ENCODE measurements around the gene PPP3CB.

DNA sequence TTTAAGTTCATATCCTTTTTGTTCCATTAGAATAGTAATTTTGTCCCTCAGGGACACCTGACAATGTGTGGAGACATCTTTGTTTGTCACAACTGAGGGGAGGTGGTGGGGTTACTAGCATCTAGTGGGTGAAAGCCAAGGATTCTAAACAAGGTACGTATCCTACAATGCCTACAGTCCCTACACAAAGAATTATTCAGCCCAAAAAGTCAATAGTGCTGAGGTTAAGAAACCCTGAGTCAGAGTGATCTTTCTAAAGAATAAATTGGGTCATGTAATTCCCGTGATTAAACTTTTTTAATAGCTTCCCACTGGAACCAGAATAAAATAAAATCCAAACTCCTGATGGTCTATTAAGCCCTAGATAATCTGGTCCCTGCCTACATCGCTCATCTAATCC lies 79.3 kb downstream of the PPP3CB start:
- TF ChIP-seq, protein P1, sequence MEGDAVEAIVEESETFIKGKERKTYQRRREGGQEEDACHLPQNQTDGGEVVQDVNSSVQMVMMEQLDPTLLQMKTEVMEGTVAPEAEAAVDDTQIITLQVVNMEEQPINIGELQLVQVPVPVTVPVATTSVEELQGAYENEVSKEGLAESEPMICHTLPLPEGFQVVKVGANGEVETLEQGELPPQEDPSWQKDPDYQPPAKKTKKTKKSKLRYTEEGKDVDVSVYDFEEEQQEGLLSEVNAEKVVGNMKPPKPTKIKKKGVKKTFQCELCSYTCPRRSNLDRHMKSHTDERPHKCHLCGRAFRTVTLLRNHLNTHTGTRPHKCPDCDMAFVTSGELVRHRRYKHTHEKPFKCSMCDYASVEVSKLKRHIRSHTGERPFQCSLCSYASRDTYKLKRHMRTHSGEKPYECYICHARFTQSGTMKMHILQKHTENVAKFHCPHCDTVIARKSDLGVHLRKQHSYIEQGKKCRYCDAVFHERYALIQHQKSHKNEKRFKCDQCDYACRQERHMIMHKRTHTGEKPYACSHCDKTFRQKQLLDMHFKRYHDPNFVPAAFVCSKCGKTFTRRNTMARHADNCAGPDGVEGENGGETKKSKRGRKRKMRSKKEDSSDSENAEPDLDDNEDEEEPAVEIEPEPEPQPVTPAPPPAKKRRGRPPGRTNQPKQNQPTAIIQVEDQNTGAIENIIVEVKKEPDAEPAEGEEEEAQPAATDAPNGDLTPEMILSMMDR (IDR thresholded peaks at IDR 0.05; ENCODE audit: insufficient read depth, low read length, poor library complexity, severe bottlenecking) = no peak
- TF ChIP-seq EZH2phosphoT487 (conservative IDR thresholded peaks at IDR 0.05; ENCODE audit: low read length) = no peak
